ENCODE measurements around the gene ZNF791.

Gene ZNF791

DNA sequence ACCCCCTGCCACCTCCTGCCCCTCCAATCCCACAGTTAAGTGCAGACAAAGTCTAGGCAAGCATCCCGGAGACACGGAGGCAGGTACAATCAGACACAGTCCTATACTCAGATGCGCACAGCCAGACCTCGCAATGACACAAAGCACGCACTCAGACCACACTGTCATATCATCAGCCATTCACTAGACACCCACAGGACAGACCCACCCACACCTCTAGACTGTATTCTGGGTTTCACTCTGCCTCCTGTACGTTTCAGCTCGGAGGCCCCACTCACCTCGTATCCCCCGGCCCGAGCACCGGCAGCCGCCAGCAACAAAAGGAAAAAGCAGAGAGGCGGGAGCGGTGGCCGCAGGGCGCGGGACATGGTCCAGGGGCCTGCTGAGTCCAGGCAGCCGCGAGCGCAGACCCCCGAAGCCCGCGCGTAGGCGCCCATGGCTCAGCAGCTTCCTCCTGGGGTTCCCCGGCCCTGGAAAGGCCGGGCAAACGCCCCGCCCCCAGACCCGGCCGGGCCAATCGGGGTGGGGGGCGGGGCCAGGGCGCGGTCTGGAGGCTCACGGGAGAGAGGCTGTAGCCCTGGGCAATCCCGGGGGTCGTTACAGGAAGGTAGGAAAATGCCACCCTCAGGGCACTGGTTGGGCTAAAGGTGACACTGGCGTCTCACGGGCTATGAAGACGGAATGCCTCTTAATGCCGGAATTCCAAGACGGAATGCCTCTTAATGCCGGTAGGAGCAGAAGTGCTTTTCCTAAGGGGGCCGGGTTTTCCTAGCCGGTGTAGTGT is 55.7 kb downstream of the ZNF791 start, which contains the start of the genes MAN2B1 and WDR83:
Gene MAN2B1, minus strand, starts transcription at position 478 of the 784 bp plus-strand sequence. Its CDS starts 41 bp downstream, at position 437.
Gene WDR83, plus strand, starts transcription at position 543 of the 784 bp plus-strand sequence. CDS start 2,984 bp downstream, outside the sequence.
- Histone ChIP-seq H3K79me2 (ENCODE audit: insufficient read depth, low read length) (peaks cover 46% of the 10 kb centered on the region), H3K9ac (ENCODE audit: low read length) (peak within 1 kb of the TSS; percentile 90), H3K4me3 (ENCODE audit: insufficient read depth, low read length, poor library complexity, severe bottlenecking) (peak within 1 kb of the TSS; percentile 95), H3K36me3 (ENCODE audit: low read length) (no peaks in the 10 kb centered on the region; the same call in 1 of the 2 replicates), H3K9me3 (ENCODE audit: insufficient read depth, low read length) (no peaks in the 10 kb centered on the region), H3K27me3 (ENCODE audit: low read length) (no peaks in the 10 kb centered on the region), H3F3A (ENCODE audit: insufficient read depth) (peaks cover 7% of the 10 kb centered on the region; the same call in 1 of the 2 replicates), H2AFZ (ENCODE audit: low read depth, low read length, severe bottlenecking) (peak within 1 kb of the TSS; percentile 55), H3K4me2 (ENCODE audit: low read depth, low read length, poor library complexity, severe bottlenecking) (peak within 1 kb of the TSS; percentile 66), H3K27ac (ENCODE audit: low read depth, low read length) (peak within 1 kb of the TSS; percentile 82), H4K20me1 (ENCODE audit: low read depth, low read length) (no peaks in the 10 kb centered on the region), H3K9me2 (replicated peaks; ENCODE audit: insufficient read depth, low read length) (no peaks in the 10 kb centered on the region)
- no peak for TF ChIP-seq EZH2phosphoT487 (conservative IDR thresholded peaks at IDR 0.05; ENCODE audit: low read length)
- TF ChIP-seq, protein P1, sequence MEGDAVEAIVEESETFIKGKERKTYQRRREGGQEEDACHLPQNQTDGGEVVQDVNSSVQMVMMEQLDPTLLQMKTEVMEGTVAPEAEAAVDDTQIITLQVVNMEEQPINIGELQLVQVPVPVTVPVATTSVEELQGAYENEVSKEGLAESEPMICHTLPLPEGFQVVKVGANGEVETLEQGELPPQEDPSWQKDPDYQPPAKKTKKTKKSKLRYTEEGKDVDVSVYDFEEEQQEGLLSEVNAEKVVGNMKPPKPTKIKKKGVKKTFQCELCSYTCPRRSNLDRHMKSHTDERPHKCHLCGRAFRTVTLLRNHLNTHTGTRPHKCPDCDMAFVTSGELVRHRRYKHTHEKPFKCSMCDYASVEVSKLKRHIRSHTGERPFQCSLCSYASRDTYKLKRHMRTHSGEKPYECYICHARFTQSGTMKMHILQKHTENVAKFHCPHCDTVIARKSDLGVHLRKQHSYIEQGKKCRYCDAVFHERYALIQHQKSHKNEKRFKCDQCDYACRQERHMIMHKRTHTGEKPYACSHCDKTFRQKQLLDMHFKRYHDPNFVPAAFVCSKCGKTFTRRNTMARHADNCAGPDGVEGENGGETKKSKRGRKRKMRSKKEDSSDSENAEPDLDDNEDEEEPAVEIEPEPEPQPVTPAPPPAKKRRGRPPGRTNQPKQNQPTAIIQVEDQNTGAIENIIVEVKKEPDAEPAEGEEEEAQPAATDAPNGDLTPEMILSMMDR (IDR thresholded peaks at IDR 0.05; ENCODE audit: insufficient read depth, low read length, poor library complexity, severe bottlenecking), result no peak

DNA sequence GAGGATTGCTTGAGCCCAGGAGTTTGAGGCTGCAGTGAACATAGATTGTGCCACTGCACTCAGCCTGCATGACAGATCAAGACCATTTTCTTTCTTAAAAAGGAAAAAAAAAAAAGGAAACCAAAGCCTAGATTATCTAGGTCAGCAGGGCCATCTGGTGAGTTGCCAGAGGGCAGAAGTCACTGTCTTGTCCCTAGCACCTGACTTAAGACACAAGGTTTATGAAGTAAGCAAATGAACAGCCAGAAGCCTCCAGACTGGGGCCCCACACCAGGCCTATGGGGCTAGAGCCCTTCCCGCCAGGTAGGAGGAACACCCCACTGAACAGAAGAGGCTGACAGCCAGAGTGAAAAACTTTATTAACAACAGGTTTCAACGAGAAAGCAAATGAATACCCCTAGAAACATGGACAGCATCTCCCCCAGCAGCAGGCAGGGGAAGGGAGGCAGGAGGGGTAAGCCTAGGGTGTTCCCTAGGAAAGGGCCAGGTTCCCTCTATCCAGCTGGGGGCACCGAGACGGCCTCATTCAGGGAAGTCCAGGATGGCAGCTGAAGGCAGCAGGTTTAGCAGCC is 57.1 kb downstream of the ZNF791 start:
- Histone ChIP-seq H3K9ac (ENCODE audit: low read length) (peak overlapping the region; percentile 81), H3K36me3 (ENCODE audit: low read length) (no peaks in the 10 kb centered on the region; the same call in 1 of the 2 replicates), H3K79me2 (ENCODE audit: insufficient read depth, low read length) (peaks cover 46% of the 10 kb centered on the region), H3K4me3 (ENCODE audit: insufficient read depth, low read length, poor library complexity, severe bottlenecking) (no peak overlapping the region), H3K27me3 (ENCODE audit: low read length) (no peaks in the 10 kb centered on the region), H3K4me2 (ENCODE audit: low read depth, low read length, poor library complexity, severe bottlenecking) (peak overlapping the region; percentile 66), H3K9me3 (ENCODE audit: insufficient read depth, low read length) (no peaks in the 10 kb centered on the region), H2AFZ (ENCODE audit: low read depth, low read length, severe bottlenecking) (no peak overlapping the region), H3K9me2 (replicated peaks; ENCODE audit: insufficient read depth, low read length) (no peaks in the 10 kb centered on the region), H3F3A (ENCODE audit: insufficient read depth) (peaks cover 7% of the 10 kb centered on the region; the same call in 1 of the 2 replicates), H4K20me1 (ENCODE audit: low read depth, low read length) (no peaks in the 10 kb centered on the region), H3K27ac (ENCODE audit: low read depth, low read length) (no peak overlapping the region)
- TF ChIP-seq, protein P1 (IDR thresholded peaks at IDR 0.05; ENCODE audit: insufficient read depth, low read length, poor library complexity, severe bottlenecking), result no peak
- TF ChIP-seq EZH2phosphoT487 (conservative IDR thresholded peaks at IDR 0.05; ENCODE audit: low read length), result no peak

DNA sequence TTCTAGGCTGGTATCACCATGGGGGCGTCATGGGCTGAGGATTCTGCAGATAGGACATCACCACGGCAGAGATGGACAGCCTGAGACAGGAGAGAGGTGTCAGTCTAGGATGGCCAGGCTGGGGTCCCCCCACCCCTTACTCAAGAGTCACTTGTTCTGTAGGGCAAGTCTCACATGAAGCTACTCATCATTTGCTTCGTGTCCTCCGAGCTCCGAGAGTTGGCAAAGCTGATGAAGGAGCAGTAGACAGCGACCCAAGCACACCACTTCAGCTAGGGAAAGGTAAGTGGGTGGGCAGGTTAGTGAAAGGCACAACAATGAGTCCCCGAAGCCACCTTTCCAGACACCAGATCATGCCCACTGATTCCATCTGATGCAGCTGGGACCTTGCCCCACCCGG is 57.6 kb downstream of the ZNF791 start:
- H3K4me2 ChIP-seq (ENCODE audit: low read depth, low read length, poor library complexity, severe bottlenecking), result peak overlapping the region; percentile 66
- H3K9ac ChIP-seq (ENCODE audit: low read length), result peak overlapping the region; percentile 81
- H4K20me1 ChIP-seq (ENCODE audit: low read depth, low read length), result no peaks in the 10 kb centered on the region
- no peak overlapping the region for H2AFZ ChIP-seq (ENCODE audit: low read depth, low read length, severe bottlenecking)
- H3F3A ChIP-seq (ENCODE audit: insufficient read depth), result peaks cover 7% of the 10 kb centered on the region; the same call in 1 of the 2 replicates
- H3K27me3 ChIP-seq (ENCODE audit: low read length), result no peaks in the 10 kb centered on the region
- no peaks in the 10 kb centered on the region; the same call in 1 of the 2 replicates for H3K36me3 ChIP-seq (ENCODE audit: low read length)
- peak overlapping the region; percentile 81 for H3K4me3 ChIP-seq (ENCODE audit: insufficient read depth, low read length, poor library complexity, severe bottlenecking)
- H3K27ac ChIP-seq (ENCODE audit: low read depth, low read length), result no peak overlapping the region
- H3K9me2 ChIP-seq (replicated peaks; ENCODE audit: insufficient read depth, low read length), result no peaks in the 10 kb centered on the region
- H3K79me2 ChIP-seq (ENCODE audit: insufficient read depth, low read length), result peaks cover 46% of the 10 kb centered on the region
- no peaks in the 10 kb centered on the region for H3K9me3 ChIP-seq (ENCODE audit: insufficient read depth, low read length)
- TF ChIP-seq EZH2phosphoT487 (conservative IDR thresholded peaks at IDR 0.05; ENCODE audit: low read length), result no peak
- TF ChIP-seq, protein P1 (IDR thresholded peaks at IDR 0.05; ENCODE audit: insufficient read depth, low read length, poor library complexity, severe bottlenecking), result no peak

All from SU-DHL-6 (cell line).